ENCODE results near the gene AHNAK.

Gene AHNAK

GRCh38 chr11:62430425-62430824 is 116.2 kb downstream of the AHNAK start:
- no peak for DNase-seq

GRCh38 chr11:62428871-62429560 is 117.6 kb downstream of the AHNAK start:
- DNase-seq = peak; percentile 47

- DNase-seq = peak; percentile 90
These were observed 118.9 kb downstream of the AHNAK start for GRCh38 chr11:62427630-62428233.

GRCh38 chr11:62423012-62423411 is 123.6 kb downstream of the AHNAK start:
- no peak for DNase-seq

- DNase-seq = no peak
These were observed 124.6 kb downstream of the AHNAK start for GRCh38 chr11:62421996-62422395.

- DNase-seq = no peak
These were observed 125.7 kb downstream of the AHNAK start for GRCh38 chr11:62420882-62421281.

GRCh38 chr11:62419943-62420342 is 126.7 kb downstream of the AHNAK start:
- no peak for DNase-seq

- DNase-seq = no peak
These were observed 127.2 kb downstream of the AHNAK start for GRCh38 chr11:62419314-62419929.

- DNase-seq = no peak
These were observed 127.9 kb downstream of the AHNAK start, which contains the start of gene SCGB1A1 for GRCh38 chr11:62418733-62419132. Gene SCGB1A1, plus strand, starts transcription at chr11:62419033. Its CDS starts 63 bp downstream, at chr11:62419096.

GRCh38 chr11:62418136-62418535 is 128.5 kb downstream of the AHNAK start:
- DNase-seq = no peak

GRCh38 chr11:62416596-62416995 is 130.0 kb downstream of the AHNAK start:
- no peak for DNase-seq

GRCh38 chr11:62413060-62413696 is 133.4 kb downstream of the AHNAK start:
- DNase-seq = no peak

- DNase-seq = no peak
These were observed 135.1 kb downstream of the AHNAK start for GRCh38 chr11:62411524-62411923.

GRCh38 chr11:62410972-62411371 is 135.6 kb downstream of the AHNAK start:
- no peak for DNase-seq

GRCh38 chr11:62409831-62410230 is 136.8 kb downstream of the AHNAK start:
- DNase-seq = no peak

- no peak for DNase-seq
These were observed 140.6 kb downstream of the AHNAK start for GRCh38 chr11:62406034-62406433.

- no peak for DNase-seq
These were observed 141.7 kb downstream of the AHNAK start for GRCh38 chr11:62404901-62405300.

GRCh38 chr11:62404435-62404834 is 142.2 kb downstream of the AHNAK start:
- no peak for DNase-seq

GRCh38 chr11:62402960-62403730 is 143.5 kb downstream of the AHNAK start:
- no peak for DNase-seq

GRCh38 chr11:62402226-62402959 is 144.2 kb downstream of the AHNAK start:
- DNase-seq = peak; percentile 52

GRCh38 chr11:62401811-62402210 is 144.8 kb downstream of the AHNAK start:
- no peak for DNase-seq

- DNase-seq = no peak
These were observed 145.2 kb downstream of the AHNAK start for GRCh38 chr11:62401356-62401755.

Data from inflammatory macrophage treated with lipopolysaccharide for 4 hours (primary cell).